GM12878 (cell line): ENCODE results near the gene PKD1L1. TPM values are rescaled to one million over a fixed set of nuclear protein-coding genes. Genes with fewer than 3 reads are reported as not detected.

Source experiments
- ATAC-seq: fragments of 200-7000 bp; cut with Tn5 transposase; 3 replicates; pipeline ENCODE4 v1.9.1; 2020; ENCODE audit warnings: mild to moderate bottlenecking, moderate library complexity
- BruUV-seq: library from RNA; stranded (reverse); fragments of 400-500 nt; replicated peaks from 2 replicates; lab custom pipeline; 2021; lab: Mats Ljungman, UMichigan
- CTCF ChIA-PET: fragments of 300-600 bp; sonication (Branson Sonifier 250); formaldehyde crosslinking; extraction: SDS; loops from one replicate; lab custom pipeline; 2021; ENCODE audit warnings: inconsistent platforms; lab: Yijun Ruan, JAX
- POLR2A ChIA-PET: fragments of 350-600 bp; formaldehyde crosslinking; extraction: SDS; loops from one replicate; lab custom pipeline; 2021; ENCODE audit warnings: inconsistent platforms; lab: Charles Lee
- RAD21 ChIA-PET: fragments of 300-600 bp; sonication (Branson Sonifier 250); formaldehyde crosslinking; loops from one replicate; lab custom pipeline; 2023; ENCODE audit warnings: antibody characterized with exemption; ENCODE audit not compliant: unreplicated experiment; lab: Charles Lee
- SMC1A ChIA-PET: fragments of 300-600 bp; sonication (Branson Sonifier 250); formaldehyde crosslinking; loops from one replicate; lab custom pipeline; 2023; ENCODE audit not compliant: unreplicated experiment, uncharacterized antibody; lab: Charles Lee
- DNase-seq: peaks from one replicate; pipeline ENCODE4 v3.0.0-alpha.2; 2011; ENCODE audit warnings: low read depth, low spot score
- FAIRE-seq: peaks from 3 replicates; lab custom pipeline; 2011; peaks lifted over from hg19 to GRCh38; lab: Jason Lieb, UNC
- H2AFZ ChIP-seq: 2 replicates; pipeline ENCODE4 v1.6.0; 2011; ENCODE audit warnings: low read depth, low read length, control low read depth; ENCODE audit not compliant: control insufficient read depth
- H3K27ac ChIP-seq: 2 replicates; pipeline ENCODE4 v1.5.1; 2011; ENCODE audit warnings: control low read depth; ENCODE audit not compliant: control insufficient read depth, insufficient read depth
- H3K27me3 ChIP-seq, 2 experiments: replicated peaks in 1 of 2; 2 replicates each; pipeline versions ENCODE4 v1.6.0 to v1.6.1; 2011; ENCODE audit warnings: low read length in 1 of 2; ENCODE audit not compliant: control insufficient read depth in 2 of 2, insufficient read depth in 2 of 2
- H3K36me3 ChIP-seq, 2 experiments: 2 replicates each; pipeline ENCODE4 v1.5.1; 2011; ENCODE audit warnings: low read length in 1 of 2; ENCODE audit not compliant: control insufficient read depth in 2 of 2, insufficient read depth in 2 of 2
- H3K4me1 ChIP-seq: 2 replicates; pipeline ENCODE4 v1.6.1; 2011; ENCODE audit warnings: mild to moderate bottlenecking, low read length, moderate library complexity, mixed read lengths; ENCODE audit not compliant: control insufficient read depth, insufficient read depth
- H3K4me2 ChIP-seq: 2 replicates; pipeline ENCODE4 v1.6.0; 2011; ENCODE audit warnings: control low read depth; ENCODE audit not compliant: control insufficient read depth, insufficient read depth
- H3K4me3 ChIP-seq: fragments of 200-600 bp; sonication (generic); 2 replicates; pipeline ENCODE4 v1.5.1; 2016
- H3K79me2 ChIP-seq: 2 replicates; pipeline ENCODE4 v1.6.0; 2011; ENCODE audit warnings: low read length; ENCODE audit not compliant: control insufficient read depth, insufficient read depth
- H3K9ac ChIP-seq: 2 replicates; pipeline ENCODE4 v1.8.0; 2011; ENCODE audit warnings: low read length, control low read depth, mixed read lengths; ENCODE audit not compliant: control insufficient read depth, insufficient read depth
- H3K9me3 ChIP-seq: replicated peaks from 3 replicates; pipeline ENCODE4 v1.5.1; 2011; ENCODE audit warnings: mild to moderate bottlenecking, low read length; ENCODE audit not compliant: control insufficient read depth, insufficient read depth
- H4K20me1 ChIP-seq: 2 replicates; pipeline ENCODE4 v1.6.0; 2011; ENCODE audit not compliant: control insufficient read depth, insufficient read depth
- ATF7 ChIP-seq: fragments of 450-650 bp; IDR thresholded peaks from 2 replicates; pipeline ENCODE4 v1.6.1; 2016; ENCODE audit warnings: low read depth, mild to moderate bottlenecking
- CREB1 ChIP-seq: IDR thresholded peaks from 2 replicates; pipeline ENCODE4 v1.6.1; 2012; ENCODE audit warnings: low read depth, mild to moderate bottlenecking, inconsistent platforms
- ETV6 ChIP-seq, 2 experiments: fragments of 450-650 bp in 1 of 2; IDR thresholded peaks in 1 of 2; conservative IDR thresholded peaks in 1 of 2; 2 replicates each; pipeline ENCODE4 v1.6.1; 2014; ENCODE audit warnings: antibody characterized with exemption in 1 of 2, borderline replicate concordance in 1 of 2, low read depth in 1 of 2, mild to moderate bottlenecking in 1 of 2, moderate library complexity in 1 of 2
- IKZF1 ChIP-seq: fragments of 450-650 bp; conservative IDR thresholded peaks from 2 replicates; pipeline ENCODE4 v1.6.1; 2017; ENCODE audit warnings: antibody characterized with exemption, mild to moderate bottlenecking
- IRF5 ChIP-seq: fragments of 450-650 bp; IDR thresholded peaks from 2 replicates; pipeline ENCODE4 v1.6.1; 2017; ENCODE audit warnings: borderline replicate concordance
- KAT2A ChIP-seq: conservative IDR thresholded peaks from 2 replicates; pipeline ENCODE4 v1.6.1; 2011; ENCODE audit warnings: low read depth, low read length; ENCODE audit not compliant: control insufficient read depth
- RAD21 ChIP-seq: IDR thresholded peaks from 2 replicates; pipeline ENCODE4 v1.6.1; 2011; ENCODE audit warnings: mild to moderate bottlenecking, low read depth, low read length, moderate library complexity; ENCODE audit not compliant: insufficient read depth
- RFX5 ChIP-seq: IDR thresholded peaks from 2 replicates; pipeline ENCODE4 v1.6.1; 2011; ENCODE audit warnings: low read depth, low read length, improper control_type of control experiment
- YBX1 ChIP-seq: fragments of 450-650 bp; IDR thresholded peaks from 2 replicates; pipeline ENCODE4 v1.6.1; 2016; ENCODE audit warnings: antibody characterized with exemption
- ZBTB40 ChIP-seq: fragments of 450-650 bp; IDR thresholded peaks from 2 replicates; pipeline ENCODE4 v1.6.1; 2016; ENCODE audit warnings: mild to moderate bottlenecking, moderate library complexity, borderline replicate concordance
- ZNF274 ChIP-seq: IDR thresholded peaks from one replicate; pipeline ENCODE4 v1.8.0; 2011; ENCODE audit not compliant: insufficient read length, insufficient read depth
- ZNF687 ChIP-seq: fragments of 450-650 bp; IDR thresholded peaks from 2 replicates; pipeline ENCODE4 v1.6.1; 2017; ENCODE audit warnings: mild to moderate bottlenecking, moderate library complexity
- WGBS: methylation state at CpG from one replicate; pipeline ENCODE4 v1.1.6; 2016; ENCODE audit warnings: low lambda C conversion rate; ENCODE audit not compliant: insufficient replicate concordance, insufficient coverage; ENCODE audit errors: missing lambda C conversion rate; 5-methylcytosine and 5-hydroxymethylcytosine counted together
- in situ Hi-C: fragments of 300-500 bp; cut with MboI; formaldehyde crosslinking; loops from 9 replicates; pipeline ENCODE4 v1.14.3; 2018; ENCODE audit warnings: mixed read lengths
- intact Hi-C: fragments of 100-400 bp; cut with micrococcal nuclease; formaldehyde crosslinking; loops from one replicate; pipeline ENCODE4 v1.14.2; 2022; ENCODE audit not compliant: unreplicated experiment
- polyA plus RNA-seq, 11 experiments: library from polyadenylated mRNA; depleted of rRNA in 4 of 11; unstranded in 6 of 11; stranded (reverse) in 5 of 11; fragments of >200 nt; fragmentation: Nextera tagmentation in 4 of 11; fragmentation: Illumina TruSeq in 1 of 11; extraction: Ambion mirVana in 4 of 11; extraction: Trizol in 1 of 11; gene quantifications; 1 replicate in 1 of 11; 2 replicates in 10 of 11; pipeline versions ENCODE4 v1.2.1 to v1.2.3, GENCODE V29; 2011 to 2016; ENCODE audit warnings: inconsistent platforms in 2 of 11, missing spikeins in 2 of 11, low read depth in 1 of 11
- total RNA-seq, 4 experiments: library from RNA; depleted of rRNA in 3 of 4; stranded (reverse); fragments of >200 nt in 3 of 4; fragmentation: Illumina TruSeq in 1 of 4; extraction: Trizol in 1 of 4; gene quantifications; 2 replicates each; pipeline versions ENCODE4 v1.2.1 to v1.2.3, GENCODE V29; 2013 to 2021

PKD1L1 gene
- total and polyA plus RNA-seq, 10 of the 15 experiments (the other 5 are each of a cell fraction or from before 2014, with no cell fraction given) = under 0.01 to 0.05 (median 0.02) TPM; not detected in 3

DNA sequence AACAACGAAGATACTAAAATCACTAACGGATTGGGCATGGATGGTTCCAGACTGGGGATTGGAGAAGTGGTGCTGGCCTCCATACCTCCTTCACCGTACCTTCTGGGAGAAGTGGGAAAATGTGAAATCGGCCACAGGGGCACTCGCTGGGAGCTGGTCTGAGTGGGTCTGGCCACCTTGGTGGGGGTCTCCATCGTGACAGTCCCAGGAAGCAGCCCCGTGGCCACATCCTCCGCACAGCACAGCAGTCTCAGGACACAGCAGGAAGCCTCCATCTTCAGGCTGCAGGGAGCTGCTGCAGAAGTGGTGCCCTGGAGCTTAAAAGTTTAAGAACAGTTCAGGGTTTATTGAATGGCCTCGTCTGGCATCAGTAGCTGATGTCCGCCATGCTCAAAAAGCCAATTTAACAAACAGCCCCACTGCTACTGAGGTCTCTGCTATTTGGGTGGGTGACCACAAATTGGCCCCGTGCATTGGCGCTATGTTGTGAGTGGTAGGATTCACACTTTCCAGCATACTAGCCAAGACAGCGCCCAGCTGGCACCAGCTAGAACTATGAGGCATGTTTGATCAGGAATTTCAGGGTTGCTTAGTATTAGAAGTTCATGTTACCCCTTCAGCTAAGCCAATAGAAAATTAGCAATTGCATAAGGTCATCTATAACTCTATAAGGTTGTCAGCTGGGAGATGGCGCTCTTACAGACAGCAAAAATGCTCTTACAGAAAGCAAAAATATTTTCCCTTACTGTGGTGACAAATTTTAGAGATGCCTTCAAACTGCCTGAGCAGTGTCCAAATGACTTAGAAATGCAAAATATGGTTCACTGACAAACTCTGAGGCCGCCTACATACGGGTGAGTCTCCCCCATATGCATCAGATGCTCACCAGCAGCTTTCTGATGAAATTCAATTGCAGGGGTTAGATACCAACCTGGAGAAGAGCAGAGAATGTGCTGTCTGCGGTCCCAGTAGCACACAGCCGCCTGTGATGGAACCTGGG, 17.0 kb downstream of the PKD1L1 start:
- Histone ChIP-seq H3K27ac (no peak overlapping the region), H3K27me3 (peaks cover 0 to 3% of the 10 kb centered on the region in 2 experiments; a peak in 2 of 4 replicates), H3K79me2 (no peaks in the 10 kb centered on the region), H3K4me3 (no peak overlapping the region), H4K20me1 (no peaks in the 10 kb centered on the region), H2AFZ (no peak overlapping the region), H3K9me3 (no peaks in the 10 kb centered on the region; the same call in 2 of the 3 replicates), H3K4me1 (peaks cover 8% of the 10 kb centered on the region), H3K4me2 (no peak overlapping the region), H3K9ac (no peak overlapping the region), H3K36me3 (no peaks in the 10 kb centered on the region)
- in situ Hi-C loops = loop anchor here (25.0 kb wide), 1 partner anchor 1831 kb away; the partner anchor contains the start of gene VWC2
- ChIA-PET CTCF (interaction anchor here (0.6 to 0.9 kb wide), 2 partner anchors 13 to 58 kb away, joined by 3 to 4 read pairs; no protein-coding TSS in a partner anchor), POLR2A (no interaction called here), RAD21 (no interaction called here), SMC1A (interaction anchor here (1.3 kb wide), 1 partner anchor 13 kb away, joined by 3 read pairs; no protein-coding TSS in a partner anchor)
- no peak for DNase-seq
- ATAC-seq = no peak
- no peak for FAIRE-seq
- BruUV-seq = no TSS peak
- intact Hi-C loops = no loop called here
- 46% methylated on average over 16 of the region's 18 CpGs for WGBS
- TF ChIP-seq ATF7 (no peak), IRF5 (no peak), ZNF687 (no peak), ZNF274 (no peak), ETV6 (conservative IDR thresholded peaks at IDR 0.05 in 1 of 2, IDR thresholded peaks at IDR 0.05 in 1 of 2; ENCODE audit: borderline replicate concordance in 1 of 2, low read depth in 1 of 2) (no peak), KAT2A (no peak), RAD21 (no peak), CREB1 (no peak), ZBTB40 (no peak), YBX1 (no peak), RFX5 (no peak), IKZF1 (no peak)
